ENCODE measurements around the gene C3orf52. TPM values are rescaled to one million over a fixed set of nuclear protein-coding genes. Genes with fewer than 3 reads are reported as not detected.
A peak's percentile ranks its signal among the peaks of the same experiment; 100 is the strongest.

Gene C3orf52
- total RNA-seq, 2 experiments from 2014 or later, result 2.0 to 3.3 TPM

GRCh38 chr3:112095731-112096130 is 9.5 kb downstream of the C3orf52 start:
- CTCF ChIA-PET, result interaction anchor here (1.0 kb wide), 1 partner anchor 52 kb away, joined by 3 read pairs; no protein-coding TSS in a partner anchor

GRCh38 chr3:112096176-112096575 is 10.0 kb downstream of the C3orf52 start:
- H3K4me1 Mint-ChIP-seq (ENCODE audit: low read depth), result peaks cover 24% of the 10 kb centered on the region

More at GRCh38 chr3:112095731-112096130, 9.5 kb downstream of the C3orf52 start:
- DNase-seq (no peak), ATAC-seq (no peak)
- Mint-ChIP-seq H3K27ac (no peak overlapping the region), H3K4me3 (no peak overlapping the region), H3K9me3 (no peaks in the 10 kb centered on the region), H3K36me3 (ENCODE audit: low read depth) (no peaks in the 10 kb centered on the region), H3K4me1 (ENCODE audit: low read depth) (peaks cover 24% of the 10 kb centered on the region), H3K27me3 (no peaks in the 10 kb centered on the region)
- no peak for TF ChIP-seq CTCF (IDR thresholded peaks at IDR 0.05)
- POLR2A ChIA-PET, result no interaction called here
- intact Hi-C loops (cut with micrococcal nuclease), result no loop called here

GRCh38 chr3:112097378-112097777 is 11.2 kb downstream of the C3orf52 start:
- TF ChIP-seq CTCF (IDR thresholded peaks at IDR 0.05), result no peak
- CTCF ChIA-PET, result interaction anchor here (1.2 to 2.2 kb wide), 2 partner anchors 9 to 14 kb away, joined by 3 to 18 read pairs; no protein-coding TSS in a partner anchor

More at GRCh38 chr3:112096176-112096575, 10.0 kb downstream of the C3orf52 start:
- DNase-seq, result no peak
- H3K27me3 Mint-ChIP-seq, result no peaks in the 10 kb centered on the region
- ATAC-seq, result no peak
- POLR2A ChIA-PET, result no interaction called here
- no peak overlapping the region for H3K4me3 Mint-ChIP-seq
- no peaks in the 10 kb centered on the region for H3K36me3 Mint-ChIP-seq (ENCODE audit: low read depth)
- no peaks in the 10 kb centered on the region for H3K9me3 Mint-ChIP-seq
- intact Hi-C loops (cut with micrococcal nuclease), result no loop called here
- no peak for TF ChIP-seq CTCF (IDR thresholded peaks at IDR 0.05)
- H3K27ac Mint-ChIP-seq, result no peak overlapping the region
- CTCF ChIA-PET, result interaction anchor here (1.0 kb wide), 1 partner anchor 53 kb away, joined by 3 read pairs; no protein-coding TSS in a partner anchor

GRCh38 chr3:112101916-112102315 is 15.7 kb downstream of the C3orf52 start:
- ATAC-seq, result peak; percentile 55
- Mint-ChIP-seq H3K27me3 (no peaks in the 10 kb centered on the region), H3K27ac (no peak overlapping the region), H3K9me3 (no peaks in the 10 kb centered on the region), H3K4me1 (ENCODE audit: low read depth) (peaks cover 9% of the 10 kb centered on the region), H3K4me3 (no peak overlapping the region), H3K36me3 (ENCODE audit: low read depth) (no peaks in the 10 kb centered on the region)
- TF ChIP-seq CTCF (IDR thresholded peaks at IDR 0.05), result no peak
- CTCF ChIA-PET, result interaction anchor here (2.4 kb wide), 1 partner anchor 10 kb away, joined by 10 read pairs; no protein-coding TSS in a partner anchor
- intact Hi-C loops (cut with micrococcal nuclease), result no loop called here
- POLR2A ChIA-PET, result no interaction called here
- DNase-seq, result no peak

More at GRCh38 chr3:112097378-112097777, 11.2 kb downstream of the C3orf52 start:
- H3K4me1 Mint-ChIP-seq (ENCODE audit: low read depth), result peaks cover 22% of the 10 kb centered on the region
- POLR2A ChIA-PET, result no interaction called here
- H3K36me3 Mint-ChIP-seq (ENCODE audit: low read depth), result no peaks in the 10 kb centered on the region
- DNase-seq (peak; percentile 42), ATAC-seq (peak; percentile 91)
- intact Hi-C loops (cut with micrococcal nuclease), result no loop called here
- H3K9me3 Mint-ChIP-seq, result no peaks in the 10 kb centered on the region
- H3K27me3 Mint-ChIP-seq, result no peaks in the 10 kb centered on the region
- no peak overlapping the region for H3K27ac Mint-ChIP-seq
- H3K4me3 Mint-ChIP-seq, result no peak overlapping the region

- Mint-ChIP-seq H3K27ac (no peak overlapping the region), H3K4me1 (ENCODE audit: low read depth) (no peaks in the 10 kb centered on the region), H3K4me3 (no peak overlapping the region), H3K9me3 (no peaks in the 10 kb centered on the region), H3K27me3 (no peaks in the 10 kb centered on the region), H3K36me3 (ENCODE audit: low read depth) (no peaks in the 10 kb centered on the region)
- ATAC-seq, result no peak
- CTCF ChIA-PET, result interaction anchor here (0.6 kb wide), 1 partner anchor 243 kb away, joined by 3 read pairs; no protein-coding TSS in a partner anchor
- intact Hi-C loops (cut with micrococcal nuclease), result no loop called here
- no peak for TF ChIP-seq CTCF (IDR thresholded peaks at IDR 0.05)
- POLR2A ChIA-PET, result no interaction called here
- DNase-seq, result no peak
Measured at GRCh38 chr3:112104774-112105173, 18.6 kb downstream of the C3orf52 start.
